GM19193 (cell line): Measurements from ENCODE around the gene TM4SF1.

Source experiments
- POLR2A ChIP-seq: IDR thresholded peaks from 4 replicates; pipeline ENCODE4 v1.6.1; 2011; ENCODE audit not compliant: insufficient read depth, insufficient read length; ENCODE audit errors: extremely low read depth

TM4SF1 gene

GRCh38 chr3:149321136-149321535 is 56.3 kb downstream of the TM4SF1 start:
- TF ChIP-seq POLR2A: no peak

GRCh38 chr3:149319750-149320149 is 57.7 kb downstream of the TM4SF1 start:
- TF ChIP-seq POLR2A: no peak
